ENCODE results near the gene ABI3BP. TPM values are rescaled to one million over a fixed set of nuclear protein-coding genes. Genes with fewer than 3 reads are reported as not detected.

Gene ABI3BP
- total RNA-seq, 1 experiment from 2014 or later, result 0.74 TPM

DNA sequence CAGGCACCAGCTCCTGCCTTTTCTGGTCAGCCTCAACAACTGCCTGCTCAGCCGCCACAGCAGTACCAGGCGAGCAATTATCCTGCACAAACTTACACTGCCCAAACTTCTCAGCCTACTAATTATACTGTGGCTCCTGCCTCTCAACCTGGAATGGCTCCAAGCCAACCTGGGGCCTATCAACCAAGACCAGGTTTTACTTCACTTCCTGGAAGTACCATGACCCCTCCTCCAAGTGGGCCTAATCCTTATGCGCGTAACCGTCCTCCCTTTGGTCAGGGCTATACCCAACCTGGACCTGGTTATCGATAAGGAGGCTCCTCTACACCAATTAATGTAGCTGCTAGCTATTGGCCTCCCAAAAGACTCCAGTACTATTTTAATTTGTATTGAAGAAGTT lies 245.0 kb downstream of the ABI3BP start (continued):
- TF ChIP-seq ZNF232 (CRISPR knock-in tag; IDR thresholded peaks at IDR 0.05), result no peak
- TF ChIP-seq ESRRA (CRISPR knock-in tag; IDR thresholded peaks at IDR 0.05; ENCODE audit: borderline replicate concordance), result no peak
- TF ChIP-seq ZBTB21 (CRISPR knock-in tag; IDR thresholded peaks at IDR 0.05; ENCODE audit: borderline replicate concordance), result no peak
- no peak for TF ChIP-seq ZNF317 (CRISPR knock-in tag; IDR thresholded peaks at IDR 0.05; ENCODE audit: borderline replicate concordance, low read depth)
- no peak for TF ChIP-seq FOXJ3 (CRISPR knock-in tag; IDR thresholded peaks at IDR 0.05; ENCODE audit: borderline replicate concordance)

- Mint-ChIP-seq H3K4me1 (no peaks in the 10 kb centered on the region), H3K9me3 (no peaks in the 10 kb centered on the region), H3K27me3 (ENCODE audit: low read depth) (no peaks in the 10 kb centered on the region), H3K4me3 (no peak overlapping the region), H3K27ac (no peak overlapping the region), H3K36me3 (peaks cover 50% of the 10 kb centered on the region)
- no peak for DNase-seq (ENCODE audit: low spot score)
- CTCF ChIA-PET, result no interaction called here
- TF ChIP-seq ELF4 (CRISPR knock-in tag; IDR thresholded peaks at IDR 0.05; ENCODE audit: low read depth) (no peak), TP53 (CRISPR knock-in tag; IDR thresholded peaks at IDR 0.05) (no peak), SMAD3 (CRISPR knock-in tag; IDR thresholded peaks at IDR 0.05; ENCODE audit: borderline replicate concordance) (no peak), CREM (CRISPR knock-in tag; IDR thresholded peaks at IDR 0.05) (no peak), PRDM15 (CRISPR knock-in tag; IDR thresholded peaks at IDR 0.05) (no peak), ZNF138 (CRISPR knock-in tag; conservative IDR thresholded peaks at IDR 0.05) (no peak), ZNF121 (CRISPR knock-in tag; IDR thresholded peaks at IDR 0.05) (no peak), NFATC4 (CRISPR knock-in tag; IDR thresholded peaks at IDR 0.05) (no peak), ZBTB21 (CRISPR knock-in tag; IDR thresholded peaks at IDR 0.05; ENCODE audit: borderline replicate concordance) (no peak), NR2C2 (CRISPR knock-in tag; IDR thresholded peaks at IDR 0.05) (no peak), E2F5 (CRISPR knock-in tag; IDR thresholded peaks at IDR 0.05) (no peak), TEAD1 (CRISPR knock-in tag; IDR thresholded peaks at IDR 0.05) (no peak), NFYB (CRISPR knock-in tag; conservative IDR thresholded peaks at IDR 0.05; ENCODE audit: low read depth) (no peak), ZNF219 (CRISPR knock-in tag; IDR thresholded peaks at IDR 0.05; ENCODE audit: borderline replicate concordance) (no peak)
- TF ChIP-seq, protein P1, sequence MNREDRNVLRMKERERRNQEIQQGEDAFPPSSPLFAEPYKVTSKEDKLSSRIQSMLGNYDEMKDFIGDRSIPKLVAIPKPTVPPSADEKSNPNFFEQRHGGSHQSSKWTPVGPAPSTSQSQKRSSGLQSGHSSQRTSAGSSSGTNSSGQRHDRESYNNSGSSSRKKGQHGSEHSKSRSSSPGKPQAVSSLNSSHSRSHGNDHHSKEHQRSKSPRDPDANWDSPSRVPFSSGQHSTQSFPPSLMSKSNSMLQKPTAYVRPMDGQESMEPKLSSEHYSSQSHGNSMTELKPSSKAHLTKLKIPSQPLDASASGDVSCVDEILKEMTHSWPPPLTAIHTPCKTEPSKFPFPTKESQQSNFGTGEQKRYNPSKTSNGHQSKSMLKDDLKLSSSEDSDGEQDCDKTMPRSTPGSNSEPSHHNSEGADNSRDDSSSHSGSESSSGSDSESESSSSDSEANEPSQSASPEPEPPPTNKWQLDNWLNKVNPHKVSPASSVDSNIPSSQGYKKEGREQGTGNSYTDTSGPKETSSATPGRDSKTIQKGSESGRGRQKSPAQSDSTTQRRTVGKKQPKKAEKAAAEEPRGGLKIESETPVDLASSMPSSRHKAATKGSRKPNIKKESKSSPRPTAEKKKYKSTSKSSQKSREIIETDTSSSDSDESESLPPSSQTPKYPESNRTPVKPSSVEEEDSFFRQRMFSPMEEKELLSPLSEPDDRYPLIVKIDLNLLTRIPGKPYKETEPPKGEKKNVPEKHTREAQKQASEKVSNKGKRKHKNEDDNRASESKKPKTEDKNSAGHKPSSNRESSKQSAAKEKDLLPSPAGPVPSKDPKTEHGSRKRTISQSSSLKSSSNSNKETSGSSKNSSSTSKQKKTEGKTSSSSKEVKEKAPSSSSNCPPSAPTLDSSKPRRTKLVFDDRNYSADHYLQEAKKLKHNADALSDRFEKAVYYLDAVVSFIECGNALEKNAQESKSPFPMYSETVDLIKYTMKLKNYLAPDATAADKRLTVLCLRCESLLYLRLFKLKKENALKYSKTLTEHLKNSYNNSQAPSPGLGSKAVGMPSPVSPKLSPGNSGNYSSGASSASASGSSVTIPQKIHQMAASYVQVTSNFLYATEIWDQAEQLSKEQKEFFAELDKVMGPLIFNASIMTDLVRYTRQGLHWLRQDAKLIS (CRISPR knock-in tag; IDR thresholded peaks at IDR 0.05; ENCODE audit: borderline replicate concordance), result no peak
- TF ChIP-seq, protein P2, sequence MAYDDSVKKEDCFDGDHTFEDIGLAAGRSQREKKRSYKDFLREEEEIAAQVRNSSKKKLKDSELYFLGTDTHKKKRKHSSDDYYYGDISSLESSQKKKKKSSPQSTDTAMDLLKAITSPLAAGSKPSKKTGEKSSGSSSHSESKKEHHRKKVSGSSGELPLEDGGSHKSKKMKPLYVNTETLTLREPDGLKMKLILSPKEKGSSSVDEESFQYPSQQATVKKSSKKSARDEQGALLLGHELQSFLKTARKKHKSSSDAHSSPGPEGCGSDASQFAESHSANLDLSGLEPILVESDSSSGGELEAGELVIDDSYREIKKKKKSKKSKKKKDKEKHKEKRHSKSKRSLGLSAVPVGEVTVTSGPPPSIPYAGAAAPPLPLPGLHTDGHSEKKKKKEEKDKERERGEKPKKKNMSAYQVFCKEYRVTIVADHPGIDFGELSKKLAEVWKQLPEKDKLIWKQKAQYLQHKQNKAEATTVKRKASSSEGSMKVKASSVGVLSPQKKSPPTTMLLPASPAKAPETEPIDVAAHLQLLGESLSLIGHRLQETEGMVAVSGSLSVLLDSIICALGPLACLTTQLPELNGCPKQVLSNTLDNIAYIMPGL (CRISPR knock-in tag; IDR thresholded peaks at IDR 0.05), result no peak
- POLR2A ChIA-PET, result no interaction called here
- ATAC-seq, result no peak
These were observed 247.1 kb downstream of the ABI3BP start for GRCh38 chr3:100746092-100746491.
